ENCODE data around the gene MRPS18A. TPM values are rescaled to one million over a fixed set of nuclear protein-coding genes. Genes with fewer than 3 reads are reported as not detected.
"Not testable (repeated sequence)": the region's sequence is repeated elsewhere in the genome, so short reads cannot be mapped to it uniquely, and the experiment has no call there.

MRPS18A gene
- total RNA-seq, 1 donor from 2014 or later = 56.4 TPM

- no peak for DNase-seq (ENCODE audit: low read depth)
- H3K4me3 ChIP-seq (ENCODE audit: low read depth, low read length) = peak overlapping the region; percentile 92
- TF ChIP-seq CTCF (conservative IDR thresholded peaks at IDR 0.05; ENCODE audit: low read depth, low read length) = no peak
Measured at GRCh38 chr6:43636308-43636659, 51.3 kb downstream of the MRPS18A start.

- DNase-seq (ENCODE audit: low read depth) = no peak
- no peak for TF ChIP-seq CTCF (conservative IDR thresholded peaks at IDR 0.05; ENCODE audit: low read depth, low read length)
- H3K4me3 ChIP-seq (ENCODE audit: low read depth, low read length) = peak within 1 kb of the TSS; percentile 92
Measured at GRCh38 chr6:43635387-43636307, 51.9 kb downstream of the MRPS18A start, which contains the start of gene MAD2L1BP. Gene MAD2L1BP (plus strand): TSS chr6:43635840. CDS start chr6:43635876, 36 bp downstream.

- H3K4me3 ChIP-seq (ENCODE audit: low read depth, low read length) = no peak overlapping the region
- no peak for TF ChIP-seq CTCF (conservative IDR thresholded peaks at IDR 0.05; ENCODE audit: low read depth, low read length)
- DNase-seq (ENCODE audit: low read depth) = no peak
Measured at GRCh38 chr6:43634702-43635303, 52.8 kb downstream of the MRPS18A start.

GRCh38 chr6:43633002-43633401 is 54.6 kb downstream of the MRPS18A start:
- DNase-seq (ENCODE audit: low read depth); H3K4me3 ChIP-seq (ENCODE audit: low read depth, low read length): not testable (repeated sequence)

GRCh38 chr6:43630980-43631619 is 56.5 kb downstream of the MRPS18A start:
- no peak for TF ChIP-seq CTCF (conservative IDR thresholded peaks at IDR 0.05; ENCODE audit: low read depth, low read length)
- H3K4me3 ChIP-seq (ENCODE audit: low read depth, low read length) = no peak overlapping the region
- no peak for DNase-seq (ENCODE audit: low read depth)

GRCh38 chr6:43629505-43630300 is 57.9 kb downstream of the MRPS18A start:
- peak; percentile 91 for DNase-seq (ENCODE audit: low read depth)
- TF ChIP-seq CTCF (conservative IDR thresholded peaks at IDR 0.05; ENCODE audit: low read depth, low read length) = no peak
- H3K4me3 ChIP-seq (ENCODE audit: low read depth, low read length) = peak overlapping the region; percentile 100
